IPS DF 6.9 (cell line): ENCODE data around the gene DUSP7.

Experiments
- DNase-seq: peaks from one replicate; pipeline ENCODE4 v3.0.0-alpha.2; 2013; ENCODE audit warnings: low read depth, low spot score
- H3K27ac ChIP-seq: one replicate; pipeline ENCODE4 v1.5.1; 2013; ENCODE audit warnings: low read length, control low read depth
- H3K27me3 ChIP-seq: 2 replicates; pipeline ENCODE4 v1.6.1; 2013; ENCODE audit warnings: mild to moderate bottlenecking, low read length; ENCODE audit not compliant: control insufficient read depth, insufficient read depth
- H3K36me3 ChIP-seq: 2 replicates; pipeline ENCODE4 v1.6.1; 2013; ENCODE audit warnings: low read length; ENCODE audit not compliant: control insufficient read depth, insufficient read depth
- H3K4me1 ChIP-seq: 2 replicates; pipeline ENCODE4 v1.6.1; 2013; ENCODE audit warnings: low read length; ENCODE audit not compliant: control insufficient read depth, insufficient read depth
- H3K4me3 ChIP-seq: 2 replicates; pipeline ENCODE4 v1.5.1; 2013; ENCODE audit warnings: mild to moderate bottlenecking, low read length
- H3K9me3 ChIP-seq: 2 replicates; pipeline ENCODE4 v1.6.1; 2013; ENCODE audit warnings: low read length, inconsistent platforms; ENCODE audit not compliant: control insufficient read depth, insufficient read depth
- WGBS: extraction: QIAGEN DNeasy Blood & Tissue Kit; methylation state at CpG from one replicate; pipeline ENCODE4 v1.1.7; 2013; ENCODE audit warnings: mixed read lengths, missing lambda C conversion rate; ENCODE audit not compliant: insufficient read length, insufficient coverage; 5-methylcytosine and 5-hydroxymethylcytosine counted together

Gene DUSP7

GRCh38 chr3:52092891-52093290 is 36.5 kb upstream of the DUSP7 start:
- H3K27me3 ChIP-seq, result no peaks in the 10 kb centered on the region
- no peak overlapping the region for H3K4me3 ChIP-seq
- H3K27ac ChIP-seq, result no peak overlapping the region
- 0 out of 2 replicates have a peak, but pooled peaks cover 8% of the 10 kb centered on the region for H3K36me3 ChIP-seq
- no peaks in the 10 kb centered on the region for H3K4me1 ChIP-seq
- no peaks in the 10 kb centered on the region for H3K9me3 ChIP-seq
- DNase-seq, result no peak
- WGBS, result no CpG with 5 or more reads among the region's 7 CpGs

GRCh38 chr3:52092271-52092660 is 35.9 kb upstream of the DUSP7 start:
- DNase-seq, result no peak
- WGBS, result no CpG with 5 or more reads among the region's 1 CpG
- Histone ChIP-seq H3K27ac (no peak overlapping the region), H3K27me3 (no peaks in the 10 kb centered on the region), H3K4me1 (no peaks in the 10 kb centered on the region), H3K36me3 (0 out of 2 replicates have a peak, but pooled peaks cover 8% of the 10 kb centered on the region), H3K9me3 (no peaks in the 10 kb centered on the region), H3K4me3 (no peak overlapping the region)

- WGBS, result no CpG with 5 or more reads among the region's 5 CpGs
- no peak overlapping the region for H3K27ac ChIP-seq
- no peak for DNase-seq
Observed at GRCh38 chr3:52091586-52092270, 35.4 kb upstream of the DUSP7 start.

DNA sequence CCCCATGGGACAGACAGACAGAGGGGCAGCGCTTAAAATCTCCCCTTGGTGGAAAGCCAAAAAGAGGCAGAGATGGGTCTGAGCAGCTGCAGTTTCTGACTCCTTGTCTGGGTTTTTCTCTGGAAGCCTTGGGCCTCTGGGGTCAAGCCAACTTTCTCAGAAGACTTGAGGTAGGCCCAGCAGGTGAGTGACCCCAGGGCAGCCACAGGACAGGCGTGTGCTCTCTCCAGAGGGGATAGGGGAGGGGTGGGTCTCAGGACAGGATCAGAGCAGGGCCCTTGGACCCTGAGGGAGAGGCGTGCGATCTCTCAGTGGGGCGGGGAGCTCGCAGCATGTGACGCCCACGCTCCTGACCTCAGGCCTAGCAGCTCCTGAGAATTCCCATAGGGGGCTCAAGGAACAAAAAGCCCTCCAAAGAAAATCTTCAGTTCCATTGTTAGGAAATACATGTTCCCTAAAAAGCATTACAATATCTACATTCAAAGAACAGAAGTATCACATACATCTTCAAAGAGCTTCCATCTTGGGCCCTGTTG is 34.6 kb upstream of the DUSP7 start:
- H3K27me3 ChIP-seq, result no peaks in the 10 kb centered on the region
- H3K27ac ChIP-seq, result no peak overlapping the region
- H3K4me3 ChIP-seq, result no peak overlapping the region
- H3K9me3 ChIP-seq, result no peaks in the 10 kb centered on the region
- WGBS, result no CpG with 5 or more reads among the region's 8 CpGs
- no peaks in the 10 kb centered on the region for H3K4me1 ChIP-seq
- DNase-seq, result no peak
- H3K36me3 ChIP-seq, result 0 out of 2 replicates have a peak, but pooled peaks cover 2% of the 10 kb centered on the region

More at GRCh38 chr3:52091586-52092270, 35.4 kb upstream of the DUSP7 start:
- H3K9me3 ChIP-seq, result no peaks in the 10 kb centered on the region
- H3K27me3 ChIP-seq, result no peaks in the 10 kb centered on the region
- no peaks in the 10 kb centered on the region for H3K4me1 ChIP-seq
- no peak overlapping the region for H3K4me3 ChIP-seq
- 0 out of 2 replicates have a peak, but pooled peaks cover 6% of the 10 kb centered on the region for H3K36me3 ChIP-seq

GRCh38 chr3:52090131-52090932 is 34.0 kb upstream of the DUSP7 start:
- no peaks in the 10 kb centered on the region for H3K9me3 ChIP-seq
- H3K4me1 ChIP-seq, result no peaks in the 10 kb centered on the region
- no peak for DNase-seq
- 0 out of 2 replicates have a peak, but pooled peaks cover 2% of the 10 kb centered on the region for H3K36me3 ChIP-seq
- WGBS, result no CpG with 5 or more reads among the region's 12 CpGs
- H3K4me3 ChIP-seq, result no peak overlapping the region
- H3K27ac ChIP-seq, result no peak overlapping the region
- H3K27me3 ChIP-seq, result no peaks in the 10 kb centered on the region

DNA sequence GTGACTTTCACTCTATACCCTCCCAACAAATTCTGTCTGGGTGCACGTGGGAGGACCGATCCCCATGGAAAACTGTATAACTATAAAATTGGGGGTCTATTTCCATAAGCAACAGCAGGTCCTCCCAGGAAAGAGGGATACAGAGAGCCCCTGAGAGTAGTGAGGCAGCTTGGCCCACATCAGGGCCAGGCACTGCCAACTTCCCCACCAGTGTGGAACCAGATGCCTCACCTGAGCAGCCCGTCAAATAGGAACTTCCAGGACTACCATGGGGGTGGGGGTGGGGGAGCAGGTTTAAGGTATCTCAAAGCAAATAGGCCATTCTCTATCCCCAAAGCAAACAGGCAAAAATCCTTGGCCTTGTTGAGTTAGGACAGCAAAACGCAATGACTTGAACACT is 33.3 kb upstream of the DUSP7 start:
- DNase-seq, result no peak
- H3K4me1 ChIP-seq, result no peaks in the 10 kb centered on the region
- no CpG with 5 or more reads among the region's 4 CpGs for WGBS
- H3K27ac ChIP-seq, result no peak overlapping the region
- 0 out of 2 replicates have a peak, but pooled peaks cover 2% of the 10 kb centered on the region for H3K36me3 ChIP-seq
- no peaks in the 10 kb centered on the region for H3K27me3 ChIP-seq
- H3K4me3 ChIP-seq, result no peak overlapping the region
- no peaks in the 10 kb centered on the region for H3K9me3 ChIP-seq

GRCh38 chr3:52088445-52089367 is 32.3 kb upstream of the DUSP7 start:
- Histone ChIP-seq H3K4me1 (no peaks in the 10 kb centered on the region), H3K4me3 (no peak overlapping the region), H3K27ac (no peak overlapping the region), H3K27me3 (no peaks in the 10 kb centered on the region), H3K36me3 (0 out of 2 replicates have a peak, but pooled peaks cover 2% of the 10 kb centered on the region), H3K9me3 (no peaks in the 10 kb centered on the region)
- no peak for DNase-seq
- WGBS, result no CpG with 5 or more reads among the region's 17 CpGs

DNA sequence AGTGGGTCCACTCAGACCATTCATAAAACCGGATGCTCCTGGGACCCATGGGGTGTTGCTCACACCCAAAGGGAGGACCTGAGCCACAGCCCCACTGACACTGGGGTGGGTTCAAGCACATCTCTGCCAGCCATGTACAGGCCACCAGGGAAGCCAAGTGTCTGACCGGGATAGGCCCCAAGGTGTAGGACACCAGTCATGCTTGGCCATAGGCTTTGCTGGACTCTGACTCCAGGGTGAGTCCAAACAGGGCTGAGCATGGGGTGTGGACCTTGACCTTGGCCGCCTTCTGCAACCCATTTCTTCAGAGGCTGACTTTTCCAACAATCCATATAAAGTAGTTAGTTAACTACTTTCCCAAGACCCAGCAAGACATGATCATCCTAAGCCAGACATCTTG is 31.4 kb upstream of the DUSP7 start:
- H3K4me1 ChIP-seq, result no peaks in the 10 kb centered on the region
- no peaks in the 10 kb centered on the region for H3K9me3 ChIP-seq
- no CpG with 5 or more reads among the region's 3 CpGs for WGBS
- H3K27ac ChIP-seq, result no peak overlapping the region
- no peaks in the 10 kb centered on the region for H3K27me3 ChIP-seq
- DNase-seq, result no peak
- H3K36me3 ChIP-seq, result 0 out of 2 replicates have a peak, but pooled peaks cover 2% of the 10 kb centered on the region
- no peak overlapping the region for H3K4me3 ChIP-seq

- Histone ChIP-seq H3K27me3 (no peaks in the 10 kb centered on the region), H3K27ac (no peak overlapping the region), H3K36me3 (0 out of 2 replicates have a peak, but pooled peaks cover 2% of the 10 kb centered on the region), H3K9me3 (no peaks in the 10 kb centered on the region), H3K4me1 (no peaks in the 10 kb centered on the region), H3K4me3 (no peak overlapping the region)
- DNase-seq, result no peak
- no CpG with 5 or more reads among the region's 8 CpGs for WGBS
Observed at GRCh38 chr3:52086976-52087663, 30.7 kb upstream of the DUSP7 start.
